Trophoblast cell (in vitro differentiated cells and primary cell): ENCODE data around the gene LRRC34.
A peak's percentile ranks its signal among the peaks of the same experiment; 100 is the strongest.

Experiments
- DNase-seq, 2 donors: peaks; one replicate each; pipeline ENCODE4 v3.0.0-alpha.2; 2016
- H2AFZ ChIP-seq: 2 replicates; pipeline ENCODE4 v1.6.1; 2013; ENCODE audit warnings: low read length, moderate library complexity, mild to moderate bottlenecking; ENCODE audit not compliant: insufficient read depth, poor library complexity
- H2AK5ac ChIP-seq: 2 replicates; pipeline ENCODE4 v1.6.1; 2013; ENCODE audit warnings: mild to moderate bottlenecking, low read length
- H2BK120ac ChIP-seq: 2 replicates; pipeline ENCODE4 v1.6.1; 2013; ENCODE audit warnings: low read length, mild to moderate bottlenecking, moderate library complexity; ENCODE audit not compliant: insufficient read depth, poor library complexity
- H2BK12ac ChIP-seq: 2 replicates; pipeline ENCODE4 v1.6.1; 2013; ENCODE audit warnings: mild to moderate bottlenecking, low read length, moderate library complexity
- H2BK5ac ChIP-seq: 2 replicates; pipeline ENCODE4 v1.6.1; 2013; ENCODE audit warnings: low read length, low read depth, moderate library complexity, mild to moderate bottlenecking; ENCODE audit not compliant: poor library complexity
- H3K14ac ChIP-seq: 2 replicates; pipeline ENCODE4 v1.6.1; 2013; ENCODE audit warnings: mild to moderate bottlenecking, low read length
- H3K18ac ChIP-seq: 2 replicates; pipeline ENCODE4 v1.6.1; 2013; ENCODE audit warnings: mild to moderate bottlenecking, low read length
- H3K23ac ChIP-seq: 2 replicates; pipeline ENCODE4 v1.6.1; 2013; ENCODE audit warnings: low read length
- H3K27ac ChIP-seq: 2 replicates; pipeline ENCODE4 v1.5.1; 2013; ENCODE audit warnings: low read depth, mild to moderate bottlenecking, inconsistent platforms, low read length, moderate library complexity
- H3K27me3 ChIP-seq: 2 replicates; pipeline ENCODE4 v1.6.1; 2013; ENCODE audit warnings: inconsistent platforms, mild to moderate bottlenecking, low read length, moderate library complexity; ENCODE audit not compliant: insufficient read depth
- H3K36me3 ChIP-seq, 2 experiments: 1 replicate in 1 of 2; 2 replicates in 1 of 2; pipeline ENCODE4 v1.6.1; 2013; ENCODE audit warnings: low read length in 2 of 2, mild to moderate bottlenecking in 2 of 2, moderate library complexity in 1 of 2; ENCODE audit not compliant: insufficient read depth in 2 of 2, control insufficient read depth in 1 of 2
- H3K4ac ChIP-seq: 2 replicates; pipeline ENCODE4 v1.6.1; 2013; ENCODE audit warnings: low read depth, mild to moderate bottlenecking, low read length, moderate library complexity
- H3K4me1 ChIP-seq, 2 experiments: 1 replicate in 1 of 2; 2 replicates in 1 of 2; pipeline ENCODE4 v1.6.1; 2013; ENCODE audit warnings: low read length in 2 of 2, mild to moderate bottlenecking in 2 of 2, moderate library complexity in 1 of 2; ENCODE audit not compliant: insufficient read depth in 2 of 2, control insufficient read depth in 1 of 2
- H3K4me2 ChIP-seq: 2 replicates; pipeline ENCODE4 v1.6.1; 2013; ENCODE audit warnings: inconsistent platforms, mild to moderate bottlenecking, low read length, moderate library complexity
- H3K4me3 ChIP-seq: 2 replicates; pipeline ENCODE4 v1.5.1; 2013; ENCODE audit warnings: mild to moderate bottlenecking, low read depth, low read length, inconsistent platforms
- H3K79me1 ChIP-seq: one replicate; pipeline ENCODE4 v1.6.1; 2013; ENCODE audit warnings: low read length
- H3K79me2 ChIP-seq: 2 replicates; pipeline ENCODE4 v1.6.1; 2013; ENCODE audit warnings: low read length, mild to moderate bottlenecking; ENCODE audit not compliant: control insufficient read depth, insufficient read depth, poor library complexity
- H3K9ac ChIP-seq: 2 replicates; pipeline ENCODE4 v1.6.1; 2013; ENCODE audit warnings: mild to moderate bottlenecking, low read length
- H3K9me3 ChIP-seq: 2 replicates; pipeline ENCODE4 v1.6.1; 2013; ENCODE audit warnings: low read depth, mild to moderate bottlenecking, control low read depth, inconsistent platforms, low read length; ENCODE audit not compliant: insufficient read depth
- H4K12ac ChIP-seq: 2 replicates; pipeline ENCODE4 v1.6.1; 2013; ENCODE audit warnings: low read depth, mild to moderate bottlenecking, low read length, moderate library complexity
- H4K8ac ChIP-seq: 2 replicates; pipeline ENCODE4 v1.6.1; 2013; ENCODE audit warnings: low read depth, mild to moderate bottlenecking, low read length, moderate library complexity
- H4K91ac ChIP-seq: one replicate; pipeline ENCODE4 v1.6.1; 2013; ENCODE audit warnings: low read depth, mild to moderate bottlenecking, low read length, moderate library complexity
- WGBS: extraction: QIAGEN DNeasy Blood & Tissue Kit; methylation state at CpG from one replicate; pipeline ENCODE4 v1.1.7; 2013; ENCODE audit warnings: missing lambda C conversion rate; ENCODE audit not compliant: insufficient read length, insufficient coverage; ENCODE audit errors: extremely low coverage; 5-methylcytosine and 5-hydroxymethylcytosine counted together

Gene LRRC34

GRCh38 chr3:169772305-169772896 is 40.3 kb downstream of the LRRC34 start:
- H3K14ac ChIP-seq: peak overlapping the region; percentile 59
- peaks cover 14% of the 10 kb centered on the region for H3K79me1 ChIP-seq
- H4K91ac ChIP-seq: peak overlapping the region; percentile 82
- H2AFZ ChIP-seq: peak overlapping the region; percentile 70
- peak overlapping the region; percentile 80 for H4K8ac ChIP-seq
- peak overlapping the region; percentile 62 for H2BK120ac ChIP-seq
- peak overlapping the region; percentile 51 for H3K18ac ChIP-seq
- H3K4me3 ChIP-seq: peak overlapping the region; percentile 93
- no peak overlapping the region for H3K23ac ChIP-seq
- peak overlapping the region; percentile 33 for H4K12ac ChIP-seq
- H3K4me1 ChIP-seq: no peaks in the 10 kb centered on the region
- peak overlapping the region; percentile 78 for H3K4me2 ChIP-seq
- H3K9ac ChIP-seq: peak overlapping the region; percentile 81
- peaks cover 7% of the 10 kb centered on the region for H3K79me2 ChIP-seq
- peak; percentile 78 to 86 for DNase-seq
- H3K36me3 ChIP-seq: peaks cover 1 to 5% of the 10 kb centered on the region in 2 experiments
- no peaks in the 10 kb centered on the region for H3K9me3 ChIP-seq
- H3K27me3 ChIP-seq: no peaks in the 10 kb centered on the region
- H3K4ac ChIP-seq: no peak overlapping the region
- peak overlapping the region; percentile 47 for H2BK5ac ChIP-seq
- H2AK5ac ChIP-seq: no peak overlapping the region
- H2BK12ac ChIP-seq: no peak overlapping the region
- no CpG with 5 or more reads among the region's 15 CpGs for WGBS
- H3K27ac ChIP-seq: peak overlapping the region; percentile 92

DNA sequence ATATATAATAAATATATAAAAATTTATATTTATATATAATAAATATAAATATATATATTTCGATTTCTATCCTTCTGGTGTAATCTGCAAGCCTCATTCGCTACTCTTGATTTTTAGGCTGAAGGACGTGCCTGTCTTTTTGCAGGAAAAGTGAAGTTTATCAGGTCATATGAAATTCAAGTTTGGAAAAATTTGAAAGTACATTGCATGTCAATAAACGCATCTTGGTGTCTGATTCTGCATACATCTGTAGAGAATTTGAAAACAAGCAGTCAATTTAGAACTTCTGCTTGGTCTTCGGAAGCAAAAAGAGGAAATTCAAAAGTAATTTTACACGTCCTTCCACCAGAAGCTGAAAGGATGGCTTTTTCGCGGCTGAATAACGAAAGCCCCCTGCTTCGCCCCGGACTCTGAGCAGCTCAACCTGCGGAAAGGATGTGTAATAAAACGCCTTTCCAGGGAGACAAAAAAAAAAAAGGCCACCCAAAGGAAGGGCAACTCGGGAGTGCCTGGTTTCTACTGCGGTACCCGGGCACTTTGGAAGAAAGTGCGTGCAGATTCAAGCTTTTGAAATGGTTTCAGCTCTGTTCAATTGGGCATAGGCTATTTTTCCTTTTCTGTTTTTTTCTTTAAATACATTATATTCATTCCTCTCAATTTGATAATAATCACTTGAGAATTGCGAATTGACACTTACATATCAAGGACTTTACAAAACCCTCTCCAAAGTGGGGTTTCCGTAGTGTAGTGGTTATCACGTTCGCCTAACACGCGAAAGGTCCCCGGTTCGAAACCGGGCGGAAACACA is 41.0 kb downstream of the LRRC34 start:
- H4K91ac ChIP-seq: no peak overlapping the region
- peak overlapping the region; percentile 33 for H3K4me3 ChIP-seq
- H2BK120ac ChIP-seq: no peak overlapping the region
- no peak overlapping the region for H3K18ac ChIP-seq
- no peaks in the 10 kb centered on the region for H3K27me3 ChIP-seq
- no peak overlapping the region for H4K8ac ChIP-seq
- H3K79me1 ChIP-seq: peaks cover 14% of the 10 kb centered on the region
- no peak overlapping the region for H3K27ac ChIP-seq
- H3K9me3 ChIP-seq: no peaks in the 10 kb centered on the region
- no peak overlapping the region for H2BK5ac ChIP-seq
- DNase-seq: peak; percentile 45 to 93
- peaks cover 7% of the 10 kb centered on the region for H3K79me2 ChIP-seq
- H3K23ac ChIP-seq: no peak overlapping the region
- no peaks in the 10 kb centered on the region for H3K4me1 ChIP-seq
- H3K14ac ChIP-seq: no peak overlapping the region
- H2BK12ac ChIP-seq: no peak overlapping the region
- H4K12ac ChIP-seq: no peak overlapping the region
- H2AK5ac ChIP-seq: no peak overlapping the region
- peaks cover 1 to 3% of the 10 kb centered on the region in 2 experiments for H3K36me3 ChIP-seq
- no CpG with 5 or more reads among the region's 27 CpGs for WGBS
- H3K9ac ChIP-seq: no peak overlapping the region
- peak overlapping the region; percentile 78 for H3K4me2 ChIP-seq
- H3K4ac ChIP-seq: no peak overlapping the region
- peak overlapping the region; percentile 30 for H2AFZ ChIP-seq

- peak within 1 kb of the TSS; percentile 89 for H2BK120ac ChIP-seq
- no CpG with 5 or more reads among the region's 51 CpGs for WGBS
- H2AFZ ChIP-seq: peak within 1 kb of the TSS; percentile 79
- no peaks in the 10 kb centered on the region for H3K9me3 ChIP-seq
- H2BK12ac ChIP-seq: peak within 1 kb of the TSS; percentile 74
- H3K27ac ChIP-seq: peak within 1 kb of the TSS; percentile 57
- H4K91ac ChIP-seq: peak within 1 kb of the TSS; percentile 70
- peaks cover 7% of the 10 kb centered on the region for H3K79me2 ChIP-seq
- H3K27me3 ChIP-seq: no peaks in the 10 kb centered on the region
- H3K4me2 ChIP-seq: peak within 1 kb of the TSS; percentile 73
- H3K4me1 ChIP-seq: no peaks in the 10 kb centered on the region
- no peak within 1 kb of the TSS for H3K23ac ChIP-seq
- peak within 1 kb of the TSS; percentile 77 for H3K18ac ChIP-seq
- peak within 1 kb of the TSS; percentile 47 for H3K4ac ChIP-seq
- peak; percentile 67 to 80 for DNase-seq
- no peaks in the 10 kb centered on the region for H3K36me3 ChIP-seq
- peak within 1 kb of the TSS; percentile 45 for H3K4me3 ChIP-seq
- no peak within 1 kb of the TSS for H2AK5ac ChIP-seq
- peak within 1 kb of the TSS; percentile 74 for H3K14ac ChIP-seq
- H4K8ac ChIP-seq: peak within 1 kb of the TSS; percentile 94
- H4K12ac ChIP-seq: peak within 1 kb of the TSS; percentile 92
- H3K9ac ChIP-seq: peak within 1 kb of the TSS; percentile 63
- peaks cover 18% of the 10 kb centered on the region for H3K79me1 ChIP-seq
- H2BK5ac ChIP-seq: peak within 1 kb of the TSS; percentile 54
Measured at GRCh38 chr3:169769287-169770181, 43.2 kb downstream of the LRRC34 start, which contains the start of gene ACTRT3. Gene ACTRT3 (minus strand): TSS chr3:169769561. CDS start chr3:169769520, 41 bp downstream.
